ENCODE results near the gene WDR83.

WDR83 gene

GRCh38 chr19:12715929-12716328 is 49.3 kb downstream of the WDR83 start:
- no peak for DNase-seq (ENCODE audit: low read depth, low spot score)

- DNase-seq (ENCODE audit: low read depth, low spot score): no peak
These were observed 53.7 kb downstream of the WDR83 start for GRCh38 chr19:12720296-12720695.

GRCh38 chr19:12720851-12721655 is 54.4 kb downstream of the WDR83 start:
- DNase-seq (ENCODE audit: low read depth, low spot score): no peak

GRCh38 chr19:12721656-12722565 is 55.3 kb downstream of the WDR83 start:
- no peak for DNase-seq (ENCODE audit: low read depth, low spot score)

GRCh38 chr19:12722566-12723380 is 56.2 kb downstream of the WDR83 start:
- peak; percentile 99 for DNase-seq (ENCODE audit: low read depth, low spot score)

GRCh38 chr19:12723381-12723640 is 56.7 kb downstream of the WDR83 start:
- DNase-seq (ENCODE audit: low read depth, low spot score): no peak

- DNase-seq (ENCODE audit: low read depth, low spot score): no peak
These were observed 57.2 kb downstream of the WDR83 start, which contains the start of gene TNPO2 for GRCh38 chr19:12723641-12724426. Gene TNPO2 (minus strand): TSS chr19:12723932. CDS start chr19:12720977, 2,955 bp downstream.
